Fibroblast of the aortic adventitia (primary cell): ENCODE results near the gene ZBTB16. TPM values are rescaled to one million over a fixed set of nuclear protein-coding genes. Genes with fewer than 3 reads are reported as not detected.

ENCODE experiments used
- DNase-seq: peaks from one replicate; pipeline ENCODE4 v3.0.0-alpha.2; 2010; ENCODE audit warnings: low read depth
- H3K4me3 ChIP-seq: 2 replicates; pipeline ENCODE4 v1.5.1; 2011; ENCODE audit warnings: low read depth, mild to moderate bottlenecking, control low read depth, low read length, moderate library complexity
- CTCF ChIP-seq: IDR thresholded peaks from 2 replicates; pipeline ENCODE4 v1.5.1; 2011; ENCODE audit warnings: mild to moderate bottlenecking, low read length, control low read depth, inconsistent platforms; ENCODE audit not compliant: insufficient read depth
- total RNA-seq: library from RNA; depleted of rRNA; stranded (reverse); fragments of >200 nt; gene quantifications from 2 replicates; pipeline ENCODE4 v1.2.3, GENCODE V29; 2012; ENCODE audit warnings: low replicate concordance

The ZBTB16 gene
- total RNA-seq, 1 donor = 0.27 TPM

GRCh38 chr11:114281388-114281956 lies 222.0 kb downstream of the ZBTB16 start:
- DNase-seq = peak; percentile 73
- no peak for TF ChIP-seq CTCF
- no peak overlapping the region for H3K4me3 ChIP-seq

GRCh38 chr11:114282488-114282887 lies 223.0 kb downstream of the ZBTB16 start:
- no peak for DNase-seq
- no peak for TF ChIP-seq CTCF
- no peak overlapping the region for H3K4me3 ChIP-seq

- DNase-seq = no peak
- H3K4me3 ChIP-seq = no peak overlapping the region
- no peak for TF ChIP-seq CTCF
Observed at GRCh38 chr11:114283422-114283821, 223.9 kb downstream of the ZBTB16 start.

GRCh38 chr11:114284021-114284420 lies 224.5 kb downstream of the ZBTB16 start:
- H3K4me3 ChIP-seq = no peak overlapping the region
- DNase-seq = peak; percentile 23
- TF ChIP-seq CTCF = no peak

- no peak for DNase-seq
- H3K4me3 ChIP-seq = no peak overlapping the region
- no peak for TF ChIP-seq CTCF
Observed at GRCh38 chr11:114284914-114285313, 225.4 kb downstream of the ZBTB16 start.

- no peak for TF ChIP-seq CTCF
- peak; percentile 68 for DNase-seq
- H3K4me3 ChIP-seq = no peak overlapping the region
Observed at GRCh38 chr11:114285599-114285998, 226.1 kb downstream of the ZBTB16 start.

GRCh38 chr11:114286229-114286628 lies 226.7 kb downstream of the ZBTB16 start:
- no peak for DNase-seq
- H3K4me3 ChIP-seq = no peak overlapping the region
- TF ChIP-seq CTCF = no peak
